T-helper 17 cell (primary cell): Measurements from ENCODE around the gene CDH4. TPM values are rescaled to one million over a fixed set of nuclear protein-coding genes. Genes with fewer than 3 reads are reported as not detected.
"Not testable (repeated sequence)": the region's sequence is repeated elsewhere in the genome, so short reads cannot be mapped to it uniquely, and the experiment has no call there.

Source experiments
- ATAC-seq: fragments of 150-1000 bp; cut with Tn5 transposase; 2 replicates; pipeline ENCODE4 v1.10.0; 2021; ENCODE audit warnings: mild to moderate bottlenecking, moderate library complexity
- DNase-seq, 3 donors: peaks; one replicate each; pipeline versions ENCODE4 v3.0.0 to v3.0.0-alpha.2; 2020 to 2021
- H3K9me3 ChIP-seq: one replicate; pipeline ENCODE4 v1.7.0; 2013; ENCODE audit warnings: low read length, mild to moderate bottlenecking; ENCODE audit not compliant: control insufficient read depth, poor library complexity, severe bottlenecking
- H3K27ac Mint-ChIP-seq: one replicate; pipeline ENCODE4 v1.8.0; 2022; ENCODE audit warnings: mild to moderate bottlenecking, moderate library complexity, mixed read lengths
- H3K27me3 Mint-ChIP-seq: one replicate; pipeline ENCODE4 v1.8.0; 2022; ENCODE audit warnings: mixed read lengths
- H3K36me3 Mint-ChIP-seq: one replicate; pipeline ENCODE4 v1.8.0; 2022; ENCODE audit warnings: low read depth, mixed read lengths
- H3K4me1 Mint-ChIP-seq: one replicate; pipeline ENCODE4 v1.8.0; 2022; ENCODE audit warnings: mild to moderate bottlenecking, mixed read lengths
- H3K4me3 Mint-ChIP-seq: one replicate; pipeline ENCODE4 v1.8.0; 2022; ENCODE audit warnings: mild to moderate bottlenecking, moderate library complexity, mixed read lengths
- total RNA-seq, 4 donors: library from RNA in 2 of 4; stranded (reverse) in 2 of 4; gene quantifications; one replicate each; pipeline ENCODE4 v1.2.3 and lab custom pipeline; 2022 to 2026

The CDH4 gene
- total RNA-seq, 2 donors from 2014 or later: 0.55 to 0.67 TPM

GRCh38 chr20:61391812-61392520, 139.9 kb downstream of the CDH4 start:
- Mint-ChIP-seq H3K27me3 (no peaks in the 10 kb centered on the region), H3K4me3 (no peak overlapping the region), H3K4me1 (no peaks in the 10 kb centered on the region), H3K27ac (no peak overlapping the region), H3K36me3 (no peaks in the 10 kb centered on the region)
- DNase-seq: no peak
- ATAC-seq: no peak
- H3K9me3 ChIP-seq: no peaks in the 10 kb centered on the region

- H3K27me3 Mint-ChIP-seq: no peaks in the 10 kb centered on the region
- H3K27ac Mint-ChIP-seq: no peak overlapping the region
- no peak overlapping the region for H3K4me3 Mint-ChIP-seq
- no peaks in the 10 kb centered on the region for H3K36me3 Mint-ChIP-seq
- DNase-seq (no peak), ATAC-seq (no peak)
- no peaks in the 10 kb centered on the region for H3K9me3 ChIP-seq
- H3K4me1 Mint-ChIP-seq: no peaks in the 10 kb centered on the region
Measured at GRCh38 chr20:61394088-61394799, 142.2 kb downstream of the CDH4 start.

- H3K36me3 Mint-ChIP-seq: no peaks in the 10 kb centered on the region
- no peak overlapping the region for H3K27ac Mint-ChIP-seq
- ATAC-seq: no peak
- no peaks in the 10 kb centered on the region for H3K27me3 Mint-ChIP-seq
- H3K9me3 ChIP-seq: no peaks in the 10 kb centered on the region
- H3K4me3 Mint-ChIP-seq: no peak overlapping the region
- DNase-seq: no peak
- no peaks in the 10 kb centered on the region for H3K4me1 Mint-ChIP-seq
Measured at GRCh38 chr20:61396262-61396848, 144.3 kb downstream of the CDH4 start.

GRCh38 chr20:61397146-61397545, 145.1 kb downstream of the CDH4 start:
- H3K4me1 Mint-ChIP-seq: no peaks in the 10 kb centered on the region
- ATAC-seq (no peak), DNase-seq (no peak)
- no peak overlapping the region for H3K27ac Mint-ChIP-seq
- H3K27me3 Mint-ChIP-seq: no peaks in the 10 kb centered on the region
- H3K36me3 Mint-ChIP-seq: no peaks in the 10 kb centered on the region
- H3K9me3 ChIP-seq: no peaks in the 10 kb centered on the region
- H3K4me3 Mint-ChIP-seq: no peak overlapping the region

GRCh38 chr20:61397790-61398189, 145.7 kb downstream of the CDH4 start:
- DNase-seq (no peak), ATAC-seq (no peak)
- H3K27ac Mint-ChIP-seq: no peak overlapping the region
- H3K9me3 ChIP-seq: no peaks in the 10 kb centered on the region
- H3K4me3 Mint-ChIP-seq: no peak overlapping the region
- H3K27me3 Mint-ChIP-seq: no peaks in the 10 kb centered on the region
- no peaks in the 10 kb centered on the region for H3K4me1 Mint-ChIP-seq
- H3K36me3 Mint-ChIP-seq: no peaks in the 10 kb centered on the region

GRCh38 chr20:61399433-61399832, 147.4 kb downstream of the CDH4 start:
- Mint-ChIP-seq H3K27me3 (no peaks in the 10 kb centered on the region), H3K4me1 (no peaks in the 10 kb centered on the region), H3K36me3 (no peaks in the 10 kb centered on the region), H3K4me3 (no peak overlapping the region), H3K27ac (no peak overlapping the region)
- DNase-seq: no peak
- no peaks in the 10 kb centered on the region for H3K9me3 ChIP-seq
- ATAC-seq: no peak

- H3K9me3 ChIP-seq: no peaks in the 10 kb centered on the region
- H3K4me1 Mint-ChIP-seq: no peaks in the 10 kb centered on the region
- DNase-seq: no peak
- ATAC-seq: no peak
- H3K27ac Mint-ChIP-seq: no peak overlapping the region
- no peaks in the 10 kb centered on the region for H3K36me3 Mint-ChIP-seq
- no peaks in the 10 kb centered on the region for H3K27me3 Mint-ChIP-seq
- H3K4me3 Mint-ChIP-seq: no peak overlapping the region
Measured at GRCh38 chr20:61400499-61400898, 148.4 kb downstream of the CDH4 start.

- Mint-ChIP-seq H3K4me1 (no peaks in the 10 kb centered on the region), H3K4me3 (no peak overlapping the region), H3K36me3 (peaks cover 2% of the 10 kb centered on the region), H3K27ac (no peak overlapping the region), H3K27me3 (no peaks in the 10 kb centered on the region)
- no peaks in the 10 kb centered on the region for H3K9me3 ChIP-seq
- ATAC-seq (no peak), DNase-seq (no peak)
Measured at GRCh38 chr20:61404303-61404702, 152.2 kb downstream of the CDH4 start.

- Mint-ChIP-seq H3K4me1 (no peaks in the 10 kb centered on the region), H3K27ac (no peak overlapping the region), H3K27me3 (no peaks in the 10 kb centered on the region), H3K4me3 (no peak overlapping the region), H3K36me3 (peaks cover 2% of the 10 kb centered on the region)
- H3K9me3 ChIP-seq: no peaks in the 10 kb centered on the region
- ATAC-seq: no peak
- DNase-seq: no peak
Measured at GRCh38 chr20:61405007-61405406, 152.9 kb downstream of the CDH4 start.

- H3K4me3 Mint-ChIP-seq, ATAC-seq: not testable (repeated sequence)
Measured at GRCh38 chr20:61406773-61407172, 154.7 kb downstream of the CDH4 start.

GRCh38 chr20:61407561-61407960, 155.5 kb downstream of the CDH4 start:
- Mint-ChIP-seq H3K27me3 (no peaks in the 10 kb centered on the region), H3K4me1 (no peaks in the 10 kb centered on the region), H3K27ac (no peak overlapping the region), H3K36me3 (peaks cover 2% of the 10 kb centered on the region), H3K4me3 (no peak overlapping the region)
- DNase-seq: no peak
- H3K9me3 ChIP-seq: no peaks in the 10 kb centered on the region
- ATAC-seq: no peak

More at GRCh38 chr20:61406773-61407172, 154.7 kb downstream of the CDH4 start:
- not testable (repeated sequence) for H3K27ac Mint-ChIP-seq, H3K4me1 Mint-ChIP-seq, DNase-seq, H3K27me3 Mint-ChIP-seq, H3K36me3 Mint-ChIP-seq, H3K9me3 ChIP-seq

GRCh38 chr20:61408951-61409740, 157.1 kb downstream of the CDH4 start:
- DNase-seq: no peak
- Mint-ChIP-seq H3K27ac (no peak overlapping the region), H3K36me3 (peaks cover 2% of the 10 kb centered on the region), H3K27me3 (no peaks in the 10 kb centered on the region), H3K4me1 (no peaks in the 10 kb centered on the region), H3K4me3 (no peak overlapping the region)
- H3K9me3 ChIP-seq: no peaks in the 10 kb centered on the region
- ATAC-seq: no peak

GRCh38 chr20:61411743-61412142, 159.7 kb downstream of the CDH4 start:
- Mint-ChIP-seq H3K27me3 (no peaks in the 10 kb centered on the region), H3K27ac (no peak overlapping the region), H3K4me1 (no peaks in the 10 kb centered on the region), H3K36me3 (peaks cover 2% of the 10 kb centered on the region), H3K4me3 (no peak overlapping the region)
- no peak for DNase-seq
- ATAC-seq: no peak
- no peaks in the 10 kb centered on the region for H3K9me3 ChIP-seq
